K562 (cell line): ENCODE measurements around the gene XPO1. TPM values are rescaled to one million over a fixed set of nuclear protein-coding genes. Genes with fewer than 3 reads are reported as not detected.

Experiments
- ARHGAP35 ChIP-seq: fragments of 450-650 bp; IDR thresholded peaks from 2 replicates; pipeline ENCODE4 v1.6.1; 2018; ENCODE audit not compliant: partially characterized antibody
- E2F4 ChIP-seq: sonication (generic); formaldehyde crosslinking; IDR thresholded peaks from 2 replicates; pipeline ENCODE4 v1.8.0; 2022; ENCODE audit warnings: mild to moderate bottlenecking, low read depth, missing genetic modification reagents
- MCM2 ChIP-seq: fragments of 450-650 bp; IDR thresholded peaks from 2 replicates; pipeline ENCODE4 v1.6.1; 2017; ENCODE audit warnings: low read depth, mild to moderate bottlenecking
- MCM5 ChIP-seq: fragments of 450-650 bp; IDR thresholded peaks from 2 replicates; pipeline ENCODE4 v1.6.1; 2016; ENCODE audit warnings: low read depth
- MGA ChIP-seq: fragments of 450-650 bp; IDR thresholded peaks from 2 replicates; pipeline ENCODE4 v1.6.1; 2016; ENCODE audit warnings: mild to moderate bottlenecking, moderate library complexity
- MLLT1 ChIP-seq, 2 experiments: fragments of 450-650 bp; IDR thresholded peaks; 2 replicates each; pipeline ENCODE4 v1.6.1; 2016
- MYNN ChIP-seq, 2 experiments: sonication (generic); formaldehyde crosslinking in 1 of 2; IDR thresholded peaks; 2 replicates each; pipeline versions ENCODE4 v1.5.0 to v1.6.1; 2016 to 2020; ENCODE audit warnings: antibody characterized with exemption in 1 of 2, missing genetic modification reagents in 1 of 2
- NR2C1 ChIP-seq, 2 experiments: fragments of 450-650 bp; IDR thresholded peaks; 2 replicates each; pipeline ENCODE4 v1.6.1; 2017; ENCODE audit warnings: mild to moderate bottlenecking in 2 of 2, antibody characterized with exemption in 1 of 2, inconsistent platforms in 1 of 2, missing compliant biosample characterization in 1 of 2, missing genetic modification characterization in 1 of 2
- PHF21A ChIP-seq: fragments of 450-650 bp; IDR thresholded peaks from 2 replicates; pipeline ENCODE4 v1.6.1; 2017; ENCODE audit warnings: low read depth, borderline replicate concordance
- RBFOX2 ChIP-seq: fragments of 200-400 bp; formaldehyde crosslinking; IDR thresholded peaks from 2 replicates; pipeline ENCODE4 v1.6.1; 2017; ENCODE audit warnings: low read depth, mild to moderate bottlenecking, low read length, moderate library complexity
- RFX5 ChIP-seq: IDR thresholded peaks from 2 replicates; pipeline ENCODE4 v1.6.1; 2011; ENCODE audit warnings: low read depth, mild to moderate bottlenecking, improper control_type of control experiment, low read length
- RUNX1 ChIP-seq: sonication (generic); IDR thresholded peaks from 2 replicates; pipeline ENCODE4 v1.6.1; 2016; ENCODE audit warnings: antibody characterized with exemption, low read depth
- ZBED1 ChIP-seq: IDR thresholded peaks from 2 replicates; pipeline ENCODE4 v1.6.1; 2014
- ZNF23 ChIP-seq: fragments of 250-450 bp; sonication (Bioruptor Pico); IDR thresholded peaks from 2 replicates; pipeline ENCODE4 v1.4.0; 2020; ENCODE audit warnings: mild to moderate bottlenecking
- ZNF780A ChIP-seq: fragments of 250-450 bp; sonication (Bioruptor Pico); IDR thresholded peaks from 2 replicates; pipeline ENCODE4 v1.5.0; 2021; ENCODE audit warnings: mild to moderate bottlenecking
- polyA plus RNA-seq, 8 experiments: library from polyadenylated mRNA; depleted of rRNA in 4 of 8; stranded (reverse) in 5 of 8; unstranded in 3 of 8; fragments of >200 nt; fragmentation: Nextera tagmentation in 2 of 8; fragmentation: Illumina TruSeq in 1 of 8; extraction: Ambion mirVana in 2 of 8; extraction: Trizol in 1 of 8; gene quantifications; 2 replicates each; pipeline versions ENCODE4 v1.2.1 to v1.2.3, GENCODE V29; 2011 to 2014; ENCODE audit warnings: inconsistent platforms in 1 of 8, missing spikeins in 1 of 8
- total RNA-seq, 7 experiments: library from RNA; depleted of rRNA in 6 of 7; stranded (reverse); fragments of >200 nt in 6 of 7; fragmentation: Illumina TruSeq in 2 of 7; extraction: Trizol in 2 of 7; gene quantifications; 2 replicates each; pipeline versions ENCODE4 v1.2.1 to v1.2.3, GENCODE V29; 2011 to 2021; ENCODE audit warnings: low replicate concordance in 1 of 7

The XPO1 gene
- total and polyA plus RNA-seq, 9 of the 15 experiments (the other 6 are each of a cell fraction or from before 2014, with no cell fraction given), result 86.2 to 307 (median 216) TPM

- peak; percentile 32 for TF ChIP-seq MGA
- TF ChIP-seq ZBED1, result no peak; the same call in 1 of the 2 replicates
- TF ChIP-seq PHF21A, result no peak
- TF ChIP-seq E2F4, result no peak
- no peak for TF ChIP-seq MCM5
- TF ChIP-seq MYNN (IDR thresholded peaks at IDR 0.05), result 0 out of 2 replicates have a peak, but pooled peaks have one; percentile 23
- TF ChIP-seq MYNN (CRISPR knock-in tag; IDR thresholded peaks at IDR 0.05), result no peak
- TF ChIP-seq ARHGAP35, result no peak
- TF ChIP-seq RFX5, result no peak
- no peak for TF ChIP-seq ZNF23
- TF ChIP-seq RBFOX2, result peak; percentile 75
- no peak for TF ChIP-seq ZNF780A (CRISPR knock-in tag)
- no peak for TF ChIP-seq RUNX1
- peak in 1 of 2 experiments; percentile 90; a peak in 3 of 4 replicates for TF ChIP-seq MLLT1 (IDR thresholded peaks at IDR 0.05)
- TF ChIP-seq MCM2, result no peak
- no peak for TF ChIP-seq NR2C1 (IDR thresholded peaks at IDR 0.05)
- TF ChIP-seq NR2C1 (tag; IDR thresholded peaks at IDR 0.05), result no peak
Observed at GRCh38 chr2:61536572-61537276, 1.4 kb downstream of the XPO1 start (continued).
